ENCODE measurements around the gene HEBP1. TPM values are rescaled to one million over a fixed set of nuclear protein-coding genes. Genes with fewer than 3 reads are reported as not detected.
"Not testable (repeated sequence)": the region's sequence is repeated elsewhere in the genome, so short reads cannot be mapped to it uniquely, and the experiment has no call there.

Gene HEBP1
- total RNA-seq, 6 donors from 2014 or later = 25.1 to 70.9 (median 63.7) TPM

DNA sequence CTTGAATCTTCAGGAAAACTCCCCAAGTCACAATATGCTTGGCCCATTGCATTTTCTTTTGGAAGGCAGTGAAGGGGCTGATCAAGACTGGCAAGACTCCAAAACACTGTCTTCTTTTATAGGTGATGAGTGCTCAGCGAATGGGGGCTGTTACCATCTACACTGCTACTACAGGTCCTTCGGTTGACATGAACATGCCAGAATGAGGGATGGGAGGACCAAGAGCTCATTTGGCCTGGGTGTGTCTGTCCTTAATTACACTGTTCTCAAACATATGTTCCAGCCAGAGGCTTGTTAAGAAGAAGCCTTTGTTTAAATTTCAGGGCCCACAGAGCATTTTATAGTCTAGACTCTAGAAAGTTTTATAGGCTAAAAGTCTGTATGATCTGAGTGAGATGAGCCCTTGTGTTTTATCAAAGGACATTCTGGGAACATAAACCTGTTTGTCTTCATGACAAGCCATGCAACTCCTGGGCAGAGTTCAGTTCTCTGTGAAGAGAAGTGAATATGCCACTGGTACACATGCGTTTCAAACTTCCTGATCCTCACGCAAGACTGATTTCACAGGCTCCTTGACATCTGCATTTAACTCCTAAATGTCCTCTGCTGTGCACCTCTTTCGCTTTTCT is 39.4 kb upstream of the HEBP1 start:
- Histone ChIP-seq H3K36me3 (no peaks in the 10 kb centered on the region), H3K4me1 (peaks cover 0 to 12% (median 4%) of the 10 kb centered on the region in 4 donors), H3K27ac (no peak overlapping the region), H3K27me3 (no peaks in the 10 kb centered on the region), H3K4me3 (no peak overlapping the region), H3K9me3 (no peaks in the 10 kb centered on the region)
- DNase-seq (no peak), ATAC-seq (ENCODE audit: low FRiP score in 2 of 2) (no peak)
- 49 to 53% methylated on average over 5 of the region's 5 CpGs for WGBS, 2 donors
- no peak for TF ChIP-seq EP300 (IDR thresholded peaks at IDR 0.05)
- TF ChIP-seq, protein P1, sequence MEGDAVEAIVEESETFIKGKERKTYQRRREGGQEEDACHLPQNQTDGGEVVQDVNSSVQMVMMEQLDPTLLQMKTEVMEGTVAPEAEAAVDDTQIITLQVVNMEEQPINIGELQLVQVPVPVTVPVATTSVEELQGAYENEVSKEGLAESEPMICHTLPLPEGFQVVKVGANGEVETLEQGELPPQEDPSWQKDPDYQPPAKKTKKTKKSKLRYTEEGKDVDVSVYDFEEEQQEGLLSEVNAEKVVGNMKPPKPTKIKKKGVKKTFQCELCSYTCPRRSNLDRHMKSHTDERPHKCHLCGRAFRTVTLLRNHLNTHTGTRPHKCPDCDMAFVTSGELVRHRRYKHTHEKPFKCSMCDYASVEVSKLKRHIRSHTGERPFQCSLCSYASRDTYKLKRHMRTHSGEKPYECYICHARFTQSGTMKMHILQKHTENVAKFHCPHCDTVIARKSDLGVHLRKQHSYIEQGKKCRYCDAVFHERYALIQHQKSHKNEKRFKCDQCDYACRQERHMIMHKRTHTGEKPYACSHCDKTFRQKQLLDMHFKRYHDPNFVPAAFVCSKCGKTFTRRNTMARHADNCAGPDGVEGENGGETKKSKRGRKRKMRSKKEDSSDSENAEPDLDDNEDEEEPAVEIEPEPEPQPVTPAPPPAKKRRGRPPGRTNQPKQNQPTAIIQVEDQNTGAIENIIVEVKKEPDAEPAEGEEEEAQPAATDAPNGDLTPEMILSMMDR (IDR thresholded peaks at IDR 0.05) = no peak
- TF ChIP-seq POLR2A (IDR thresholded peaks at IDR 0.05) = no peak
- TF ChIP-seq POLR2AphosphoS5 (IDR thresholded peaks at IDR 0.05) = no peak

DNA sequence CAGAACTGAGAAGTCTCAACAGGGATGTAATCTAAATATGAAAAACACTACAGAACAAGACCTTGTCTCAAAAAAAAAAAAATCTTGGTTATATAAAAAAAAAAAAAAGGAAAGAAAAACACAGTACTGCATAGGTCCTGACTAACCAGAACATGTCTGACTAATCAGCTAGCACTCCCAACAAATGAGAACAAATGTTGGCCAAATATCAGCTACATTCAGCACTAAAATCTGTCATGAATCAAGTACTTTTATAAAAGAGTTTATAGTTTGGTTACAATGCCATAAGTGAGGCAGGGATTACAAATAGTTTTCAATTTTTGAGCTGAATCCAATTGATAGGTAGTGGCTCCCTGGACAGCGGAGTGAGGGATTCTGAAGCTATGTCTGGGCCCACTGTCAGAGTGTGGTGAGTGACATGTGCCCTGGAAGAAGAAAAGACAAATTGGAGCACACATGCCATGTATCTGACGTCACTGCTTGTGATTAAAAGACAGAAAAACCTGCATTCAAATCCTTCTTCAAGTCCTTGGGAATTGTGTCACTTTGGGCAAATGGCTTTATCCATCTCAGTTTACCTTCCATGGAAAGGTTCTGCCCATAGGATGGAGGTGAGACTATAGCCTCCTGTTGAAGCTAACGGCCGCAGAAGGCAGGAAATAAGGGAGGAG is 38.6 kb upstream of the HEBP1 start:
- H3K9me3 ChIP-seq = no peaks in the 10 kb centered on the region
- DNase-seq (no peak), ATAC-seq (ENCODE audit: low FRiP score in 2 of 2) (no peak)
- H3K4me3 ChIP-seq = no peak overlapping the region
- no peaks in the 10 kb centered on the region for H3K27me3 ChIP-seq
- TF ChIP-seq POLR2A (IDR thresholded peaks at IDR 0.05) = no peak
- TF ChIP-seq, protein P1 (IDR thresholded peaks at IDR 0.05) = no peak
- TF ChIP-seq POLR2AphosphoS5 (IDR thresholded peaks at IDR 0.05) = no peak
- no peak for TF ChIP-seq EP300 (IDR thresholded peaks at IDR 0.05)
- WGBS, 2 donors = 88 to 90% methylated on average over 4 of the region's 4 CpGs
- H3K27ac ChIP-seq = no peak overlapping the region
- peaks cover 0 to 6% (median under 1%) of the 10 kb centered on the region in 4 donors for H3K4me1 ChIP-seq
- H3K36me3 ChIP-seq = no peaks in the 10 kb centered on the region

DNA sequence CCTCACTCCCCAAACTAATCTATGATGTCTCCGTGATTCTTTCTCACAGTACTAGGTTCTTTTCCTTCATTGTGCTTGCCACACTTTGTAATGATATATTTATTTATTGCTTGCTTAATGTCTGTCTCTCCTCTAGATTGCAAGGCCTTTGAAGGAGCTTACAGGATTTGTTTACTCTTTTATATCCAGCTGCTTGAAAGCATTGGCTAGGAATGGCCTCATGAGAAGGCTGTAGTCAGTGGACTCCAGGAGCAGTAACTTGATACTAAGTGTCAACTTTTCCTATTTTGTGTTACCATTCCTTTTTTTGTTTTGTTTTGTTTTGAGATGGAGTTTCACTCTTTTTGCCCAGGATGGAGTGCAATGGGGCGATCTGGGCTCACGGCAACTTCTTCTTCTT is 36.8 kb upstream of the HEBP1 start:
- H3K27me3 ChIP-seq = no peaks in the 10 kb centered on the region
- 91 to 93% methylated on average over 3 of the region's 3 CpGs for WGBS, 2 donors
- no peak overlapping the region for H3K4me3 ChIP-seq
- no peaks in the 10 kb centered on the region for H3K36me3 ChIP-seq
- ATAC-seq (ENCODE audit: low FRiP score in 2 of 2) (no peak), DNase-seq (no peak)
- H3K27ac ChIP-seq = no peak overlapping the region
- peaks cover 0 to 5% (median 0%) of the 10 kb centered on the region in 4 donors for H3K4me1 ChIP-seq
- TF ChIP-seq POLR2AphosphoS5 (IDR thresholded peaks at IDR 0.05) (no peak), POLR2A (IDR thresholded peaks at IDR 0.05) (no peak), EP300 (IDR thresholded peaks at IDR 0.05) (no peak)
- TF ChIP-seq, protein P1 (IDR thresholded peaks at IDR 0.05) = no peak
- no peaks in the 10 kb centered on the region for H3K9me3 ChIP-seq

DNA sequence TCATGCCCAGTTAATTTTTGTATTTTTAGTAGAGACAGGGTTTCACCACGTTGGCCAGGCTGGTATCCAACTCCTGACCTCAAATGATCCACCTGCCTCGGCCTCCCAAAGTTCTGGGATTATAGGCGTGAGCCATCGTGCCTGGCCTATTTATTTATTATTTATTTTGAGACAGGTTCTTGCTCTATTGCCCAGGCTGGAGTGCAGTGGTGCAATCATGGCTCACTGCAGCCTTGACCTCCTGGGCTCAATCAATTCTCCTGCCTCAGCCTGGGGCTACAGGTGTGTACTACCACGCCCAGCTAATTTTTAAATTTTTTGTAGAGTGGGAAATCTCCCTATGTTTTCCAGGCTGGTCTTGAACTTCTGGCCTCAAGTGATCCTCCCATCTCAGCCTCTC is 35.3 kb upstream of the HEBP1 start:
- H3K27me3 ChIP-seq; H3K4me1 ChIP-seq; H3K9me3 ChIP-seq; H3K27ac ChIP-seq; ATAC-seq (ENCODE audit: low FRiP score in 2 of 2); DNase-seq; H3K36me3 ChIP-seq; H3K4me3 ChIP-seq: not testable (repeated sequence)
- 90 to 96% methylated on average over 5 of the region's 5 CpGs for WGBS, 2 donors

DNA sequence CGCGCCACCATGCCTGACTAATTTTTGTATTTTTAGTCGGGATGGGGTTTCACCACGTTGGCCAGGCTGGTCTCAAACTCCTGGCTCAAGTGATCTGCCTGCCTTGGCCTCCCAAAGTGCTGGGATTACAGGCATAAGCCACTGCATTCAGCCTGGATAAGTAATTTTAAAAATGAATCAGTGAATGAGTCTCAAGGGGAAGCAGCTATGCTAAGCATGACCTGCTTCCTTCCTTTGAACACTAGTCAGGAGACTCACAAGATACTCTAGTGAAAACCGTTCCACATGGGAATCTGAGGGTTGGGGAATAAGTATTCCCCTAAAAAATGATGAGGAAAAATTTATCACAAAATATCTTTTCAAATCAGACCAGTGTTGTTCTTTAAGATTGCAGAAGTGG is 33.4 kb upstream of the HEBP1 start:
- ATAC-seq (ENCODE audit: low FRiP score in 2 of 2) (no peak), DNase-seq (no peak)
- whole genome bisulfite sequencing, 2 donors = 76 to 89% methylated on average over 5 of the region's 5 CpGs

More for the DNA sequence above, 33.4 kb upstream of the HEBP1 start:
- Histone ChIP-seq H3K36me3 (no peaks in the 10 kb centered on the region), H3K4me3 (no peak overlapping the region), H3K27me3 (no peaks in the 10 kb centered on the region), H3K9me3 (no peaks in the 10 kb centered on the region), H3K27ac (no peak overlapping the region), H3K4me1 (no peaks in the 10 kb centered on the region)
- TF ChIP-seq EP300 (IDR thresholded peaks at IDR 0.05) (no peak), POLR2A (IDR thresholded peaks at IDR 0.05) (no peak), POLR2AphosphoS5 (IDR thresholded peaks at IDR 0.05) (no peak)
- TF ChIP-seq, protein P1 (IDR thresholded peaks at IDR 0.05) = no peak

Measured in upper lobe of left lung (tissue), 6 donors.